Fibroblast of lung (primary cell): Measurements from ENCODE around the gene TICRR. TPM values are rescaled to one million over a fixed set of nuclear protein-coding genes. Genes with fewer than 3 reads are reported as not detected.

Source experiments
- DNase-seq, 2 donors: peaks; one replicate each; pipeline versions ENCODE4 v3.0.0 to v3.0.0-alpha.2; 2010; ENCODE audit warnings: low read depth in 2 of 2
- H2AFZ ChIP-seq: 2 replicates; pipeline ENCODE4 v1.5.1; 2012; ENCODE audit warnings: low read length, control low read depth, inconsistent platforms
- H3K27ac ChIP-seq: 2 replicates; pipeline ENCODE4 v1.5.1; 2011; ENCODE audit warnings: low read length, control low read depth; ENCODE audit not compliant: insufficient read depth
- H3K27me3 ChIP-seq: 2 replicates; pipeline ENCODE4 v1.5.1; 2011; ENCODE audit warnings: mild to moderate bottlenecking, low read length; ENCODE audit not compliant: control insufficient read depth, insufficient read depth
- H3K36me3 ChIP-seq: 2 replicates; pipeline ENCODE4 v1.5.1; 2011; ENCODE audit warnings: low read length; ENCODE audit not compliant: control insufficient read depth, insufficient read depth
- H3K4me1 ChIP-seq: 2 replicates; pipeline ENCODE4 v1.5.1; 2011; ENCODE audit warnings: low read length; ENCODE audit not compliant: control insufficient read depth, insufficient read depth; ENCODE audit errors: extremely low read depth
- H3K4me2 ChIP-seq: 2 replicates; pipeline ENCODE4 v1.5.1; 2011; ENCODE audit warnings: low read length, control low read depth; ENCODE audit not compliant: insufficient read depth; ENCODE audit errors: extremely low read depth
- H3K4me3 ChIP-seq, 4 experiments: fragments of 200-600 bp in 1 of 4; sonication (generic) in 1 of 4; replicated peaks in 1 of 4; 2 replicates each; pipeline ENCODE4 v1.5.1; 2011 to 2016; ENCODE audit warnings: low read length in 4 of 4, low read depth in 3 of 4, mild to moderate bottlenecking in 3 of 4, control low read depth in 2 of 4, inconsistent platforms in 1 of 4, mixed read lengths in 1 of 4; ENCODE audit not compliant: insufficient read depth in 1 of 4; ENCODE audit errors: control extremely low read depth in 1 of 4
- H3K79me2 ChIP-seq: 2 replicates; pipeline ENCODE4 v1.5.1; 2012; ENCODE audit warnings: mild to moderate bottlenecking, low read length, inconsistent platforms; ENCODE audit not compliant: control insufficient read depth, insufficient read depth
- H3K9ac ChIP-seq: 2 replicates; pipeline ENCODE4 v1.5.1; 2011; ENCODE audit warnings: mild to moderate bottlenecking, low read length, control low read depth; ENCODE audit not compliant: insufficient read depth
- H3K9me3 ChIP-seq: 2 replicates; pipeline ENCODE4 v1.5.1; 2012; ENCODE audit warnings: low read depth, low read length; ENCODE audit not compliant: control insufficient read depth, insufficient read depth
- H4K20me1 ChIP-seq: 2 replicates; pipeline ENCODE4 v1.5.1; 2011; ENCODE audit warnings: low read length; ENCODE audit not compliant: control insufficient read depth, insufficient read depth; ENCODE audit errors: extremely low read depth
- CTCF ChIP-seq, 2 donors: IDR thresholded peaks in 1 of 2; conservative IDR thresholded peaks in 1 of 2; 1 replicate in 1 of 2; 2 replicates in 1 of 2; pipeline ENCODE4 v1.5.1; 2011 to 2012; ENCODE audit warnings: low read length in 2 of 2, control low read depth in 1 of 2, inconsistent platforms in 1 of 2, low read depth in 1 of 2, mild to moderate bottlenecking in 1 of 2
- EZH2 ChIP-seq: IDR thresholded peaks from 2 replicates; pipeline ENCODE4 v1.5.1; 2012; ENCODE audit warnings: low read length, control low read depth, mild to moderate bottlenecking; ENCODE audit errors: missing control alignments
- polyA plus RNA-seq, 2 donors: library from polyadenylated mRNA; depleted of rRNA in 1 of 2; stranded (reverse) in 1 of 2; unstranded in 1 of 2; fragments of >200 nt; gene quantifications; 2 replicates each; pipeline ENCODE4 v1.2.1, GENCODE V29; 2011 to 2012; ENCODE audit warnings: missing spikeins in 1 of 2
- total RNA-seq: library from RNA; depleted of rRNA; stranded (reverse); fragments of >200 nt; gene quantifications from 2 replicates; pipeline ENCODE4 v1.2.1, GENCODE V29; 2014

TICRR gene
- total and polyA plus RNA-seq, 2 donors (not counting 1 experiment from before 2014, with no cell fraction given): 1.2 to 1.6 TPM

GRCh38 chr15:89551550-89551949, 23.7 kb upstream of the TICRR start:
- H3K27me3 ChIP-seq: peaks cover 4% of the 10 kb centered on the region
- no peak overlapping the region for H3K4me3 ChIP-seq
- no peak overlapping the region for H3K27ac ChIP-seq
- no peaks in the 10 kb centered on the region for H4K20me1 ChIP-seq
- no peak for TF ChIP-seq EZH2
- no peak for TF ChIP-seq CTCF (conservative IDR thresholded peaks at IDR 0.05 in 1 of 2, IDR thresholded peaks at IDR 0.05 in 1 of 2; ENCODE audit: low read depth in 1 of 2, low read length in 2 of 2)
- no peak overlapping the region for H2AFZ ChIP-seq
- no peak for DNase-seq
- no peak overlapping the region for H3K9ac ChIP-seq
- H3K4me2 ChIP-seq: no peak overlapping the region
- no peaks in the 10 kb centered on the region for H3K4me1 ChIP-seq
- H3K79me2 ChIP-seq: no peaks in the 10 kb centered on the region
- H3K36me3 ChIP-seq: no peaks in the 10 kb centered on the region
- H3K9me3 ChIP-seq: no peaks in the 10 kb centered on the region

GRCh38 chr15:89553632-89554031, 21.6 kb upstream of the TICRR start:
- TF ChIP-seq EZH2 (no peak), CTCF (conservative IDR thresholded peaks at IDR 0.05 in 1 of 2, IDR thresholded peaks at IDR 0.05 in 1 of 2; ENCODE audit: low read depth in 1 of 2, low read length in 2 of 2) (no peak)
- DNase-seq: no peak

GRCh38 chr15:89554247-89554646, 21.0 kb upstream of the TICRR start:
- H3K27me3 ChIP-seq: peaks cover 4% of the 10 kb centered on the region

More at GRCh38 chr15:89553632-89554031, 21.6 kb upstream of the TICRR start:
- Histone ChIP-seq H3K9ac (no peak overlapping the region), H3K27me3 (peaks cover 4% of the 10 kb centered on the region), H4K20me1 (no peaks in the 10 kb centered on the region), H3K9me3 (no peaks in the 10 kb centered on the region), H2AFZ (no peak overlapping the region), H3K27ac (no peak overlapping the region), H3K36me3 (no peaks in the 10 kb centered on the region), H3K79me2 (no peaks in the 10 kb centered on the region), H3K4me3 (no peak overlapping the region), H3K4me2 (no peak overlapping the region), H3K4me1 (no peaks in the 10 kb centered on the region)

More at GRCh38 chr15:89554247-89554646, 21.0 kb upstream of the TICRR start:
- no peak for DNase-seq
- Histone ChIP-seq H3K9ac (no peak overlapping the region), H3K27ac (no peak overlapping the region), H3K4me1 (no peaks in the 10 kb centered on the region), H3K4me2 (no peak overlapping the region), H3K79me2 (no peaks in the 10 kb centered on the region), H2AFZ (no peak overlapping the region), H4K20me1 (no peaks in the 10 kb centered on the region), H3K4me3 (no peak overlapping the region), H3K9me3 (no peaks in the 10 kb centered on the region), H3K36me3 (no peaks in the 10 kb centered on the region)
- TF ChIP-seq EZH2 (no peak), CTCF (conservative IDR thresholded peaks at IDR 0.05 in 1 of 2, IDR thresholded peaks at IDR 0.05 in 1 of 2; ENCODE audit: low read depth in 1 of 2, low read length in 2 of 2) (no peak)
